Measurements from ENCODE around the gene SNRNP27. TPM values are rescaled to one million over a fixed set of nuclear protein-coding genes. Genes with fewer than 3 reads are reported as not detected.

Gene SNRNP27
- total and polyA plus RNA-seq, 4 donors, result 32.0 to 51.3 (median 36.0) TPM

DNA sequence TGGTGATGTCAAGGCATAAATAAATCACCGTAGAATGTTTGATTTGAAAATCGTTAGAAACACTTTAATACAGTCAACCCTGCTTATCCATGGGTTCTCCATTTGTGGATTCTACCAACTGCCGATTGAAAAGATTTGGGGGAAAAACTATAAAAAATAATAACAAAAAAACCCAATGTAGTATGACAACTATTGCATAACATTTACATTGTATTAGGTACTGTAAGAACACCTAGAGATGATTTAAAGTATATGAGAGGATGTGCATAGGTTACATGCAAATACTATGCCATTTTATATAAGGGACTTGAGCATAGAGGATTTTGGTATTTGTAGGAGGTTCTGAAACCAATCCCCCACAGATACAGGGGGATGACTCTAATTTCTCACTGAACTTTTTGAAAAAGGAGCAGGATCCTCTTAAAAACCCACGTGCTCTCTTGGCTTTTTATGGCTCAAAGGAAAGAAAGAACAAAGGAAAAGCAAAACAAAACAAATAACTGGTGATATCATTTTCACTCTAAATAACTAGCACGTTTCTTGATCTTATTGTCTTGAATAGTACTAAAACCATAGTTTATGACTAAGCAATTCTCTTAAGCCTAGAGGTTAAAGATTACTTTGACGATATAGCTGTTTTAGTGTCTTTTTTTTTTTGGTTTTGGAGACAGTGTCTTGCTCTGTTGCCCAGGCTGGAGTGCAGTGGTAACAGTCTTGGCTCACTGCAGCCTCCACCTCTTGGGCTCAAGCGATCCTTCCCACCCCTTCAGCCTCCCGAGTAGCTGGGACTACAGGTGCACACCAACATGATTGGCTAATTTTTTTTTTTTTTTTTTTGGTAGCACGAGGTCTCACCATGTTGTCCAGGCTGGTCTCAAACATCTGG is 47.3 kb upstream of the SNRNP27 start:
- Histone ChIP-seq H3K9me3 (ENCODE audit: control insufficient read depth in 4 of 4, insufficient read depth in 3 of 4, low read length in 3 of 4) (no peaks in the 10 kb centered on the region), H3K27me3 (ENCODE audit: control insufficient read depth in 3 of 3, insufficient read depth in 3 of 3, low read length in 2 of 3) (no peaks in the 10 kb centered on the region), H3K4me3 (no peak overlapping the region), H3K27ac (ENCODE audit: low read depth in 1 of 2, low read length in 1 of 2) (no peak overlapping the region), H3K9ac (ENCODE audit: insufficient read depth in 1 of 2, low read length in 2 of 2) (no peak overlapping the region), H3K4me1 (ENCODE audit: control insufficient read depth in 5 of 5, insufficient read depth in 5 of 5, low read length in 5 of 5) (no peaks in the 10 kb centered on the region), H3K36me3 (ENCODE audit: control insufficient read depth in 4 of 4, insufficient read depth in 4 of 4, low read length in 4 of 4) (peaks cover 7 to 38% (median 18%) of the 10 kb centered on the region in 4 donors)
- ATAC-seq (ENCODE audit: insufficient read depth, low FRiP score) (no peak), DNase-seq (no peak)
- WGBS, 2 donors, result 86 to 91% methylated on average over 9 of the region's 9 CpGs
- TF ChIP-seq, protein P1, sequence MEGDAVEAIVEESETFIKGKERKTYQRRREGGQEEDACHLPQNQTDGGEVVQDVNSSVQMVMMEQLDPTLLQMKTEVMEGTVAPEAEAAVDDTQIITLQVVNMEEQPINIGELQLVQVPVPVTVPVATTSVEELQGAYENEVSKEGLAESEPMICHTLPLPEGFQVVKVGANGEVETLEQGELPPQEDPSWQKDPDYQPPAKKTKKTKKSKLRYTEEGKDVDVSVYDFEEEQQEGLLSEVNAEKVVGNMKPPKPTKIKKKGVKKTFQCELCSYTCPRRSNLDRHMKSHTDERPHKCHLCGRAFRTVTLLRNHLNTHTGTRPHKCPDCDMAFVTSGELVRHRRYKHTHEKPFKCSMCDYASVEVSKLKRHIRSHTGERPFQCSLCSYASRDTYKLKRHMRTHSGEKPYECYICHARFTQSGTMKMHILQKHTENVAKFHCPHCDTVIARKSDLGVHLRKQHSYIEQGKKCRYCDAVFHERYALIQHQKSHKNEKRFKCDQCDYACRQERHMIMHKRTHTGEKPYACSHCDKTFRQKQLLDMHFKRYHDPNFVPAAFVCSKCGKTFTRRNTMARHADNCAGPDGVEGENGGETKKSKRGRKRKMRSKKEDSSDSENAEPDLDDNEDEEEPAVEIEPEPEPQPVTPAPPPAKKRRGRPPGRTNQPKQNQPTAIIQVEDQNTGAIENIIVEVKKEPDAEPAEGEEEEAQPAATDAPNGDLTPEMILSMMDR (IDR thresholded peaks at IDR 0.05; ENCODE audit: control extremely low read depth, extremely low read depth), result no peak

DNA sequence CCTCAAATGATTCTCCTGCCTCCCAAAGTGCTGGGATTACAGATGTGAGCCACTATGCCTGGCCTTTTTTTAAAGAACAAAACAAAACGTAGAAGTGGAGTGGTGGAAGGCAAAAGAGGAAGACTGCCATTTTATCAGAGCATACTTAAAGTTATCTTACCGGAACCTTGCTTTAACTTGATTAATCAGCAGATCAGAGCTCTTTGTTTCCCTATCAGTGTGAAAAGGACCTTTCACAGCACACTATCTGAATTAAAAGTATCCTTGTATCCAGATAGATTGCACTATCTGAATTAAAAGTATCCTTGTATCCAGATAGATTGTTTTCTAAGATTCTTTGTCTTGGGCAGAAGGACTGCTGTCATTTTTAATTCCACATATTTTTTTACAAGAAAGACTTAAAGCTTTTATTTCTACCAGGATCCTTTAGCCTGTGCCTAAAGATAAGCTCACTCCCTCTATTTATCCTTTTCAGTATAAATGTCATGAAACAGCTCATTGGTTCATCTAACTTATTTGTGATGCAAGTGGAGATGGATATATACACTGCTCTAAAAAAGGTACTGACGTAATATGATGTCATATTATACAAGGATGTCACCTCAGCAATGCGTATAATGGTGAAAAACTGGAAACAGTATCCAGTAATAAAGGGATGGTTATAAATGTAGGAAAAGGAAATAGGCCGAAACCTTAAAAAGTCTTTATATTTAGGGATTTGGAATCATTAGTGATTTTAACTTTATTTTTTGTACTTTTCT is 46.5 kb upstream of the SNRNP27 start:
- Histone ChIP-seq H3K36me3 (ENCODE audit: control insufficient read depth in 4 of 4, insufficient read depth in 4 of 4, low read length in 4 of 4) (peaks cover 7 to 38% (median 18%) of the 10 kb centered on the region in 4 donors), H3K4me3 (no peak overlapping the region)
- no peak for ATAC-seq (ENCODE audit: insufficient read depth, low FRiP score)

DNA sequence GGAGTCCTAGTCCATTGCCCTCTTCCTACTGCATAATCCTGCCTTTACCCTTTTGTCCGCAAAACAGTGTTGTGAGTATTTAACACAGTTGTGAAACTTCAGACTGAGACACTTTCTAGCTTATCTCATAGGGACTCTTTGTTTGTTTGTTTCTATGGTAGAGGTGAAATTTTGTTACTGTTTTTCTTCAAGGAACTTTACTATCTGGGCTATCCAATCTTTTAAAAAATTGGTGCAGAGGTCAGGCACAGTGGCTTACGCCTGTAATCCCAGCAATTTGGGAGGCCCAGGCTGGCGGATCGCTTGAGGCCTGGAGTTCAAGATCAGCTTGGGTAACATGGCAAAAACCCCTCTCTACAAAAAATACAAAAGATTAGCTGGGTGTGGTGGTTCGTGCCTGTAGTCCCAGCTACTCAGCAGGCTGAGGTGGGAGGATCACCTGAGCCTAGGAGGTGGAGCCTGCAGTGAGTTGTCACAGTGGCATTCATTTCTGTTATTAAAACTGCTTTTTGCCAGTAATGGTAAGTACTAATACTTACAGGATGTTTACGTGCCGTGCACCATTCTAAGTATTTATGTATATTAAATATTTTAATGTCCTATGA is 45.5 kb upstream of the SNRNP27 start:
- TF ChIP-seq, protein P1 (IDR thresholded peaks at IDR 0.05; ENCODE audit: control extremely low read depth, extremely low read depth), result no peak
- H3K9ac ChIP-seq (ENCODE audit: insufficient read depth in 1 of 2, low read length in 2 of 2), result no peak overlapping the region
- H3K4me3 ChIP-seq, result no peak overlapping the region
- H3K27me3 ChIP-seq (ENCODE audit: control insufficient read depth in 3 of 3, insufficient read depth in 3 of 3, low read length in 2 of 3), result no peaks in the 10 kb centered on the region
- no peak overlapping the region for H3K27ac ChIP-seq (ENCODE audit: low read depth in 1 of 2, low read length in 1 of 2)
- H3K9me3 ChIP-seq (ENCODE audit: control insufficient read depth in 4 of 4, insufficient read depth in 3 of 4, low read length in 3 of 4), result no peaks in the 10 kb centered on the region
- WGBS, 2 donors, result 94 to 95% methylated on average over 7 of the region's 7 CpGs
- DNase-seq (no peak), ATAC-seq (ENCODE audit: insufficient read depth, low FRiP score) (no peak)
- H3K36me3 ChIP-seq (ENCODE audit: control insufficient read depth in 4 of 4, insufficient read depth in 4 of 4, low read length in 4 of 4), result peaks cover 7 to 38% (median 18%) of the 10 kb centered on the region in 4 donors
- H3K4me1 ChIP-seq (ENCODE audit: control insufficient read depth in 5 of 5, insufficient read depth in 5 of 5, low read length in 5 of 5), result no peaks in the 10 kb centered on the region

More for the DNA sequence above, 46.5 kb upstream of the SNRNP27 start:
- Histone ChIP-seq H3K9me3 (ENCODE audit: control insufficient read depth in 4 of 4, insufficient read depth in 3 of 4, low read length in 3 of 4) (no peaks in the 10 kb centered on the region), H3K27me3 (ENCODE audit: control insufficient read depth in 3 of 3, insufficient read depth in 3 of 3, low read length in 2 of 3) (no peaks in the 10 kb centered on the region), H3K27ac (ENCODE audit: low read depth in 1 of 2, low read length in 1 of 2) (no peak overlapping the region), H3K4me1 (ENCODE audit: control insufficient read depth in 5 of 5, insufficient read depth in 5 of 5, low read length in 5 of 5) (no peaks in the 10 kb centered on the region), H3K9ac (ENCODE audit: insufficient read depth in 1 of 2, low read length in 2 of 2) (no peak overlapping the region)
- 95% methylated on average over 5 of the region's 5 CpGs for WGBS, 2 donors
- TF ChIP-seq, protein P1 (IDR thresholded peaks at IDR 0.05; ENCODE audit: control extremely low read depth, extremely low read depth), result no peak
- DNase-seq, result no peak
